H1 (cell line): Measurements from ENCODE around the gene ANKRD11.

Source experiments
- CBX5 ChIP-seq: fragments of 300-800, 300-1000 bp; sonication (generic); IDR thresholded peaks from 2 replicates; pipeline ENCODE4 v1.7.1; 2016; ENCODE audit warnings: antibody characterized with exemption, low read length, low read depth
- CTBP2 ChIP-seq: IDR thresholded peaks from 2 replicates; pipeline ENCODE4 v1.7.0; 2011; ENCODE audit warnings: borderline replicate concordance, mild to moderate bottlenecking, moderate library complexity, mixed read lengths, low read length; ENCODE audit not compliant: insufficient read depth, insufficient read length

DNA sequence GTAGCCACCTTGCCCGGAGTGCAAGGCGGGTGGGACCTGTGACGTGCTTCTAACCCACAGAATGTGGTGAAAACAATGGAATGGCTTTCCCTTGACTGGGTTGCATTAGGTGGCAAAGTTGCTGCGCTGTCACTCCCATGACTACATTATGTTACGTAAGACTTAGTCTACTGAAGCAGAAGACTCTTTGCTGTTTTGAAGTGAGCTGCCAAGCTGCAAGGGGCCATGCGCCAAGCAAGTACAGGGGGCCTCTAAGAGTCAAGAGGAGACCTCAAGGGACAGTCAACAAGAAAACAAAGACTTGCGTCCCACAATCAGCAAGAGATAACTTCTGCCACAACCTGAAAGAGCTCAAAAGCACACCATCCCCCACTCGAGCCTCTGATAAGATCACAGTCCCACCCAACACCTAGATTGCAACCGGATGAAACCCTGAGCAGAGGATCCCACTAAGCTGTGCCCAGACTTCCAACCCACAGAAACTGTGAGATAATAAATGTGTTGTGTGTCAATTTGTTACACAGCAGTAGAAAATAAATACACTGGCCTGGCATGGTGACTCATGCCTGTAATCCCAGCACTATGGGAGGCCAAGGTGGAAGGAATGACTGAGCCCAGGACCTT lies 16.5 kb downstream of the ANKRD11 start:
- TF ChIP-seq CBX5 (no peak), CTBP2 (no peak)
